ENCODE data around the gene TPPP2.

GRCh38 chr14:21026988-21027315, 3.1 kb upstream of the TPPP2 start:
- no peak for TF ChIP-seq CTCF (IDR thresholded peaks at IDR 0.05)
- no peak for TF ChIP-seq POLR2A (IDR thresholded peaks at IDR 0.05)

All from adrenal gland (tissue), 5 donors.